WTC11 (cell line): ENCODE measurements around the gene C1orf159. TPM values are rescaled to one million over a fixed set of nuclear protein-coding genes. Genes with fewer than 3 reads are reported as not detected.
A peak's percentile ranks its signal among the peaks of the same experiment; 100 is the strongest.

Experiments
- ATAC-seq: fragments of 200-7000 bp; cut with Tn5 transposase; 2 replicates; pipeline ENCODE4 v1.10.0; 2021; ENCODE audit warnings: mild to moderate bottlenecking, moderate library complexity
- CTCF ChIA-PET: fragments of 300-600 bp; sonication (Branson Sonifier 250); formaldehyde crosslinking; loops from one replicate; lab custom pipeline; 2021; ENCODE audit warnings: antibody characterized with exemption; lab: Charles Lee
- POLR2A ChIA-PET: fragments of 350-600 bp; sonication (Branson Sonifier 250); formaldehyde crosslinking; loops from one replicate; lab custom pipeline; 2021; ENCODE audit warnings: antibody characterized with exemption; lab: Charles Lee
- DNase-seq: peaks from one replicate; pipeline ENCODE4 v3.0.0; 2021; ENCODE audit warnings: low spot score
- H3K27ac Mint-ChIP-seq: 2 replicates; pipeline ENCODE4 v1.8.0; 2021; ENCODE audit warnings: mixed read lengths
- H3K27me3 Mint-ChIP-seq: 2 replicates; pipeline ENCODE4 v1.8.0; 2021; ENCODE audit warnings: low read depth, mild to moderate bottlenecking, moderate library complexity, mixed read lengths
- H3K36me3 Mint-ChIP-seq: 2 replicates; pipeline ENCODE4 v1.8.0; 2021; ENCODE audit warnings: mixed read lengths
- H3K4me1 Mint-ChIP-seq: 2 replicates; pipeline ENCODE4 v1.8.0; 2022; ENCODE audit warnings: mixed read lengths
- H3K4me3 Mint-ChIP-seq: 2 replicates; pipeline ENCODE4 v1.8.0; 2021; ENCODE audit warnings: mild to moderate bottlenecking, moderate library complexity, mixed read lengths
- H3K9me3 Mint-ChIP-seq: 2 replicates; pipeline ENCODE4 v1.8.0; 2021; ENCODE audit warnings: mixed read lengths
- ATF3 ChIP-seq: sonication (generic); formaldehyde crosslinking; conservative IDR thresholded peaks from 2 replicates; pipeline ENCODE4 v1.8.1; 2022; ENCODE audit warnings: mild to moderate bottlenecking, missing genetic modification reagents
- E2F4 ChIP-seq: sonication (generic); formaldehyde crosslinking; IDR thresholded peaks from 2 replicates; pipeline ENCODE4 v1.8.1; 2022; ENCODE audit warnings: low read depth, mild to moderate bottlenecking, moderate library complexity, missing genetic modification reagents, borderline replicate concordance
- ESRRA ChIP-seq: sonication (generic); formaldehyde crosslinking; IDR thresholded peaks from 2 replicates; pipeline ENCODE4 v1.8.1; 2022; ENCODE audit warnings: mild to moderate bottlenecking, missing genetic modification reagents, borderline replicate concordance
- GTF2I ChIP-seq: fragments of 250-450 bp; sonication (Bioruptor Pico); conservative IDR thresholded peaks from 2 replicates; pipeline ENCODE4 v1.4.0; 2021; ENCODE audit warnings: mild to moderate bottlenecking
- IRF2 ChIP-seq: sonication (generic); formaldehyde crosslinking; IDR thresholded peaks from 2 replicates; pipeline ENCODE4 v1.8.0; 2022; ENCODE audit warnings: low read depth, missing genetic modification reagents, borderline replicate concordance
- JUN ChIP-seq: sonication (generic); formaldehyde crosslinking; IDR thresholded peaks from 2 replicates; pipeline ENCODE4 v1.8.0; 2023; ENCODE audit warnings: mild to moderate bottlenecking, missing genetic modification reagents
- NFE2L1 ChIP-seq: sonication (generic); formaldehyde crosslinking; IDR thresholded peaks from 2 replicates; pipeline ENCODE4 v1.8.1; 2023; ENCODE audit warnings: missing genetic modification reagents
- RORB ChIP-seq: fragments of 250-450 bp; sonication (Bioruptor Pico); IDR thresholded peaks from 2 replicates; pipeline ENCODE4 v1.9.0; 2021; ENCODE audit warnings: mild to moderate bottlenecking
- SOX15 ChIP-seq: fragments of 250-450 bp; sonication (Bioruptor Pico); IDR thresholded peaks from 2 replicates; pipeline ENCODE4 v1.9.0; 2021; ENCODE audit warnings: mild to moderate bottlenecking
- TCF7 ChIP-seq: sonication (generic); formaldehyde crosslinking; IDR thresholded peaks from 2 replicates; pipeline ENCODE4 v1.8.0; 2022; ENCODE audit warnings: mild to moderate bottlenecking, low read depth, missing genetic modification reagents, moderate library complexity
- USF1 ChIP-seq: sonication (generic); formaldehyde crosslinking; IDR thresholded peaks from 2 replicates; pipeline ENCODE4 v1.8.0; 2022; ENCODE audit warnings: mild to moderate bottlenecking, missing genetic modification reagents
- ZBTB21 ChIP-seq: sonication (generic); formaldehyde crosslinking; IDR thresholded peaks from 2 replicates; pipeline ENCODE4 v1.8.1; 2023; ENCODE audit warnings: mild to moderate bottlenecking, missing genetic modification reagents, borderline replicate concordance
- ZBTB43 ChIP-seq: sonication (generic); formaldehyde crosslinking; IDR thresholded peaks from 2 replicates; pipeline ENCODE4 v1.8.1; 2023; ENCODE audit warnings: mild to moderate bottlenecking, missing genetic modification reagents
- ZNF121 ChIP-seq: sonication (generic); formaldehyde crosslinking; IDR thresholded peaks from 2 replicates; pipeline ENCODE4 v1.8.0; 2023; ENCODE audit warnings: missing genetic modification reagents
- ZNF281 ChIP-seq: sonication (generic); formaldehyde crosslinking; IDR thresholded peaks from 2 replicates; pipeline ENCODE4 v1.8.0; 2023; ENCODE audit warnings: mild to moderate bottlenecking, missing genetic modification reagents
- ZNF423 ChIP-seq: fragments of 250-450 bp; sonication (Bioruptor Pico); IDR thresholded peaks from 2 replicates; pipeline ENCODE4 v2.1.2; 2022; ENCODE audit warnings: mild to moderate bottlenecking, moderate library complexity
- ZNF425 ChIP-seq: fragments of 250-450 bp; sonication (Bioruptor Pico); conservative IDR thresholded peaks from 2 replicates; pipeline ENCODE4 v1.9.0; 2021; ENCODE audit warnings: mild to moderate bottlenecking
- total RNA-seq: library from RNA; stranded (reverse); gene quantifications from 3 replicates; pipeline ENCODE4 v1.2.3, GENCODE V29; 2021
- TF ChIP-seq, protein P1 (sequence below): sonication (generic); formaldehyde crosslinking; IDR thresholded peaks from 2 replicates; pipeline ENCODE4 v1.8.0; 2022; ENCODE audit warnings: mild to moderate bottlenecking, missing genetic modification reagents
- TF ChIP-seq, protein P2 (sequence below): sonication (generic); formaldehyde crosslinking; IDR thresholded peaks from 2 replicates; pipeline ENCODE4 v1.8.0; 2022; ENCODE audit warnings: missing genetic modification reagents

The C1orf159 gene
- total RNA-seq, 1 experiment from 2014 or later = 17.8 TPM

GRCh38 chr1:1063945-1064831, 51.7 kb downstream of the C1orf159 start (continued):
- TF ChIP-seq ZNF425 (CRISPR knock-in tag) = no peak
- TF ChIP-seq, protein P1, sequence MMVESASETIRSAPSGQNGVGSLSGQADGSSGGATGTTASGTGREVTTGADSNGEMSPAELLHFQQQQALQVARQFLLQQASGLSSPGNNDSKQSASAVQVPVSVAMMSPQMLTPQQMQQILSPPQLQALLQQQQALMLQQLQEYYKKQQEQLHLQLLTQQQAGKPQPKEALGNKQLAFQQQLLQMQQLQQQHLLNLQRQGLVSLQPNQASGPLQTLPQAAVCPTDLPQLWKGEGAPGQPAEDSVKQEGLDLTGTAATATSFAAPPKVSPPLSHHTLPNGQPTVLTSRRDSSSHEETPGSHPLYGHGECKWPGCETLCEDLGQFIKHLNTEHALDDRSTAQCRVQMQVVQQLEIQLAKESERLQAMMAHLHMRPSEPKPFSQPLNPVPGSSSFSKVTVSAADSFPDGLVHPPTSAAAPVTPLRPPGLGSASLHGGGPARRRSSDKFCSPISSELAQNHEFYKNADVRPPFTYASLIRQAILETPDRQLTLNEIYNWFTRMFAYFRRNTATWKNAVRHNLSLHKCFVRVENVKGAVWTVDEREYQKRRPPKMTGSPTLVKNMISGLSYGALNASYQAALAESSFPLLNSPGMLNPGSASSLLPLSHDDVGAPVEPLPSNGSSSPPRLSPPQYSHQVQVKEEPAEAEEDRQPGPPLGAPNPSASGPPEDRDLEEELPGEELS = no peak
- no peak for TF ChIP-seq TCF7 (CRISPR knock-in tag)
- TF ChIP-seq ZBTB21 (CRISPR knock-in tag) = no peak
- TF ChIP-seq, protein P2, sequence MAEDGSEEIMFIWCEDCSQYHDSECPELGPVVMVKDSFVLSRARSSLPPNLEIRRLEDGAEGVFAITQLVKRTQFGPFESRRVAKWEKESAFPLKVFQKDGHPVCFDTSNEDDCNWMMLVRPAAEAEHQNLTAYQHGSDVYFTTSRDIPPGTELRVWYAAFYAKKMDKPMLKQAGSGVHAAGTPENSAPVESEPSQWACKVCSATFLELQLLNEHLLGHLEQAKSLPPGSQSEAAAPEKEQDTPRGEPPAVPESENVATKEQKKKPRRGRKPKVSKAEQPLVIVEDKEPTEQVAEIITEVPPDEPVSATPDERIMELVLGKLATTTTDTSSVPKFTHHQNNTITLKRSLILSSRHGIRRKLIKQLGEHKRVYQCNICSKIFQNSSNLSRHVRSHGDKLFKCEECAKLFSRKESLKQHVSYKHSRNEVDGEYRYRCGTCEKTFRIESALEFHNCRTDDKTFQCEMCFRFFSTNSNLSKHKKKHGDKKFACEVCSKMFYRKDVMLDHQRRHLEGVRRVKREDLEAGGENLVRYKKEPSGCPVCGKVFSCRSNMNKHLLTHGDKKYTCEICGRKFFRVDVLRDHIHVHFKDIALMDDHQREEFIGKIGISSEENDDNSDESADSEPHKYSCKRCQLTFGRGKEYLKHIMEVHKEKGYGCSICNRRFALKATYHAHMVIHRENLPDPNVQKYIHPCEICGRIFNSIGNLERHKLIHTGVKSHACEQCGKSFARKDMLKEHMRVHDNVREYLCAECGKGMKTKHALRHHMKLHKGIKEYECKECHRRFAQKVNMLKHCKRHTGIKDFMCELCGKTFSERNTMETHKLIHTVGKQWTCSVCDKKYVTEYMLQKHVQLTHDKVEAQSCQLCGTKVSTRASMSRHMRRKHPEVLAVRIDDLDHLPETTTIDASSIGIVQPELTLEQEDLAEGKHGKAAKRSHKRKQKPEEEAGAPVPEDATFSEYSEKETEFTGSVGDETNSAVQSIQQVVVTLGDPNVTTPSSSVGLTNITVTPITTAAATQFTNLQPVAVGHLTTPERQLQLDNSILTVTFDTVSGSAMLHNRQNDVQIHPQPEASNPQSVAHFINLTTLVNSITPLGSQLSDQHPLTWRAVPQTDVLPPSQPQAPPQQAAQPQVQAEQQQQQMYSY (CRISPR knock-in tag) = no peak
- no peak for TF ChIP-seq IRF2 (CRISPR knock-in tag)
- peak; percentile 48; the same call in 1 of the 2 replicates for TF ChIP-seq ZNF423
- no peak for TF ChIP-seq ZBTB43 (CRISPR knock-in tag)
- TF ChIP-seq NFE2L1 = no peak

GRCh38 chr1:1063261-1063944, 52.5 kb downstream of the C1orf159 start:
- Mint-ChIP-seq H3K27ac (no peak overlapping the region), H3K36me3 (no peaks in the 10 kb centered on the region), H3K4me3 (no peak overlapping the region), H3K4me1 (peaks cover 5% of the 10 kb centered on the region), H3K27me3 (peaks cover 37% of the 10 kb centered on the region), H3K9me3 (no peaks in the 10 kb centered on the region)
- DNase-seq (no peak), ATAC-seq (no peak)
- POLR2A ChIA-PET = interaction anchor here (0.6 kb wide), 2 partner anchors 75 to 744 kb away, joined by 3 to 6 read pairs; no protein-coding TSS in a partner anchor
- CTCF ChIA-PET = interaction anchor here (0.7 to 3.4 kb wide), 34 partner anchors 9 to 363 kb away, joined by 3 to 77 read pairs (median 5); partner anchors contain the start of genes ISG15, KLHL17, PERM1 and PLEKHN1
- no peak for TF ChIP-seq USF1 (CRISPR knock-in tag)
- no peak for TF ChIP-seq GTF2I
- no peak for TF ChIP-seq E2F4 (CRISPR knock-in tag)
- TF ChIP-seq ATF3 (CRISPR knock-in tag) = no peak
- TF ChIP-seq NFE2L1 = no peak
- no peak for TF ChIP-seq SOX15 (CRISPR knock-in tag)
- TF ChIP-seq JUN (CRISPR knock-in tag) = no peak
- no peak for TF ChIP-seq ZNF281 (CRISPR knock-in tag)
- TF ChIP-seq ESRRA (CRISPR knock-in tag) = no peak
- TF ChIP-seq ZNF121 (CRISPR knock-in tag) = no peak
- TF ChIP-seq RORB (CRISPR knock-in tag) = no peak
